Gastrocnemius medialis (tissue), 4 donors: ENCODE measurements around the gene GABPA.

Source experiments
- POLR2A ChIP-seq, 2 donors: fragments of 450-650 bp; IDR thresholded peaks; one replicate each; pipeline ENCODE4 v1.6.1; 2017; ENCODE audit warnings: antibody characterized with exemption in 2 of 2, mild to moderate bottlenecking in 2 of 2, moderate library complexity in 2 of 2
- TF ChIP-seq, protein P1 (sequence below), 5 experiments: fragments of 450-650 bp in 3 of 5; fragments of 200-600 bp in 2 of 5; sonication (generic) in 2 of 5; IDR thresholded peaks in 4 of 5; conservative IDR thresholded peaks in 1 of 5; 1 replicate in 4 of 5; 2 replicates in 1 of 5; pipeline ENCODE4 v1.5.1; 2016 to 2019; ENCODE audit warnings: antibody characterized with exemption in 5 of 5, mild to moderate bottlenecking in 3 of 5, moderate library complexity in 3 of 5

DNA sequence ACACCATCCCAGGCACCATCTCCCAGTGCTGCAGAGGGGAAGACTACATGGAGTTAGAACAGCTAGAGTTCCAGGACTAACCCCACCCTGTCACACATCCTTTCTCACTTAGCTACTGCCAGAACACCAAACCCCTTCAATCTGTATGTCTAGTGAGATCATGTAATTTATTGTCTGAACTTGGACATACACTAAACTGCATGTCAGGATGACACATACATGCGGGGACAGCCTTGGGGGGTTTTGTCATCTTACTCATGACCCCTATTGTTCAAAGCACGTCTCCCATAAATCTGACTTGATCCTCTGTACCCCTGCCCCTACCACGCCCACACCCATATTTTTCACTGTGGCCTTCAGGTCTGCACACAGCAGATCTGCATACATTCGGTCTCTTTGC is 71.3 kb downstream of the GABPA start:
- TF ChIP-seq, protein P1, sequence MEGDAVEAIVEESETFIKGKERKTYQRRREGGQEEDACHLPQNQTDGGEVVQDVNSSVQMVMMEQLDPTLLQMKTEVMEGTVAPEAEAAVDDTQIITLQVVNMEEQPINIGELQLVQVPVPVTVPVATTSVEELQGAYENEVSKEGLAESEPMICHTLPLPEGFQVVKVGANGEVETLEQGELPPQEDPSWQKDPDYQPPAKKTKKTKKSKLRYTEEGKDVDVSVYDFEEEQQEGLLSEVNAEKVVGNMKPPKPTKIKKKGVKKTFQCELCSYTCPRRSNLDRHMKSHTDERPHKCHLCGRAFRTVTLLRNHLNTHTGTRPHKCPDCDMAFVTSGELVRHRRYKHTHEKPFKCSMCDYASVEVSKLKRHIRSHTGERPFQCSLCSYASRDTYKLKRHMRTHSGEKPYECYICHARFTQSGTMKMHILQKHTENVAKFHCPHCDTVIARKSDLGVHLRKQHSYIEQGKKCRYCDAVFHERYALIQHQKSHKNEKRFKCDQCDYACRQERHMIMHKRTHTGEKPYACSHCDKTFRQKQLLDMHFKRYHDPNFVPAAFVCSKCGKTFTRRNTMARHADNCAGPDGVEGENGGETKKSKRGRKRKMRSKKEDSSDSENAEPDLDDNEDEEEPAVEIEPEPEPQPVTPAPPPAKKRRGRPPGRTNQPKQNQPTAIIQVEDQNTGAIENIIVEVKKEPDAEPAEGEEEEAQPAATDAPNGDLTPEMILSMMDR (IDR thresholded peaks at IDR 0.05 in 4 of 5, conservative IDR thresholded peaks at IDR 0.05 in 1 of 5), result no peak
- TF ChIP-seq POLR2A (IDR thresholded peaks at IDR 0.05), result no peak
